Measurements from ENCODE around the gene HMG20B. TPM values are rescaled to one million over a fixed set of nuclear protein-coding genes. Genes with fewer than 3 reads are reported as not detected.

Gene HMG20B
- 149 TPM for total RNA-seq

DNA sequence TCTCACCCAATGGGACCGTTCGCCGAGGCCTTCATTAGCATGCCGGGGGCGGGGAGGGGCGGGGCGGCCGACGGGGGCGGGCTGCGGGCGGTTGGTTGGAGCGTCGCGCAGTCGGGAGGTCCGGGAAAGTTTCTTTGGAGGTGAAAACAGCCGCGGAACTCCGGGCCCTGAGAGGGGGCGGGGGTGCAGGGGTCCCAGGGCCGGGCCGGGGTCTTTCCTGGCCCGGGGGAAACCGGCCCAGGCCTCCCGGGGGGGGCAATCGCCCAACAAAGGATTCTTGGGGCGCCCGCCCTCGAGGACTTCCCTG, at the start of gene HMG20B:
TSS of gene HMG20B (plus strand) at position 90 of the 307 bp plus-strand sequence. CDS start 366 bp downstream, outside the sequence.
- peak within 1 kb of the TSS; percentile 66 to 69 for H3K27ac ChIP-seq
- peak within 1 kb of the TSS; percentile 89 to 92 for H3K4me3 ChIP-seq
- no peak for DNase-seq (ENCODE audit: low spot score in 2 of 2)
- intact Hi-C loops (cut with DNase I), result loop anchor here (1.0 to 5.0 kb wide), 4 partner anchors 16 to 66 kb away; partner anchors contain the start of genes FZR1, MFSD12 and TBXA2R
- H3K27me3 ChIP-seq, result no peaks in the 10 kb centered on the region
- H3K4me1 ChIP-seq, result peaks cover 8 to 21% of the 10 kb centered on the region in 2 donors
- peaks cover 0 to 6% of the 10 kb centered on the region in 2 donors for H3K36me3 ChIP-seq
- TF ChIP-seq, protein P1, sequence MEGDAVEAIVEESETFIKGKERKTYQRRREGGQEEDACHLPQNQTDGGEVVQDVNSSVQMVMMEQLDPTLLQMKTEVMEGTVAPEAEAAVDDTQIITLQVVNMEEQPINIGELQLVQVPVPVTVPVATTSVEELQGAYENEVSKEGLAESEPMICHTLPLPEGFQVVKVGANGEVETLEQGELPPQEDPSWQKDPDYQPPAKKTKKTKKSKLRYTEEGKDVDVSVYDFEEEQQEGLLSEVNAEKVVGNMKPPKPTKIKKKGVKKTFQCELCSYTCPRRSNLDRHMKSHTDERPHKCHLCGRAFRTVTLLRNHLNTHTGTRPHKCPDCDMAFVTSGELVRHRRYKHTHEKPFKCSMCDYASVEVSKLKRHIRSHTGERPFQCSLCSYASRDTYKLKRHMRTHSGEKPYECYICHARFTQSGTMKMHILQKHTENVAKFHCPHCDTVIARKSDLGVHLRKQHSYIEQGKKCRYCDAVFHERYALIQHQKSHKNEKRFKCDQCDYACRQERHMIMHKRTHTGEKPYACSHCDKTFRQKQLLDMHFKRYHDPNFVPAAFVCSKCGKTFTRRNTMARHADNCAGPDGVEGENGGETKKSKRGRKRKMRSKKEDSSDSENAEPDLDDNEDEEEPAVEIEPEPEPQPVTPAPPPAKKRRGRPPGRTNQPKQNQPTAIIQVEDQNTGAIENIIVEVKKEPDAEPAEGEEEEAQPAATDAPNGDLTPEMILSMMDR (IDR thresholded peaks at IDR 0.05), result no peak
- H3K9me3 ChIP-seq, result no peaks in the 10 kb centered on the region

DNA sequence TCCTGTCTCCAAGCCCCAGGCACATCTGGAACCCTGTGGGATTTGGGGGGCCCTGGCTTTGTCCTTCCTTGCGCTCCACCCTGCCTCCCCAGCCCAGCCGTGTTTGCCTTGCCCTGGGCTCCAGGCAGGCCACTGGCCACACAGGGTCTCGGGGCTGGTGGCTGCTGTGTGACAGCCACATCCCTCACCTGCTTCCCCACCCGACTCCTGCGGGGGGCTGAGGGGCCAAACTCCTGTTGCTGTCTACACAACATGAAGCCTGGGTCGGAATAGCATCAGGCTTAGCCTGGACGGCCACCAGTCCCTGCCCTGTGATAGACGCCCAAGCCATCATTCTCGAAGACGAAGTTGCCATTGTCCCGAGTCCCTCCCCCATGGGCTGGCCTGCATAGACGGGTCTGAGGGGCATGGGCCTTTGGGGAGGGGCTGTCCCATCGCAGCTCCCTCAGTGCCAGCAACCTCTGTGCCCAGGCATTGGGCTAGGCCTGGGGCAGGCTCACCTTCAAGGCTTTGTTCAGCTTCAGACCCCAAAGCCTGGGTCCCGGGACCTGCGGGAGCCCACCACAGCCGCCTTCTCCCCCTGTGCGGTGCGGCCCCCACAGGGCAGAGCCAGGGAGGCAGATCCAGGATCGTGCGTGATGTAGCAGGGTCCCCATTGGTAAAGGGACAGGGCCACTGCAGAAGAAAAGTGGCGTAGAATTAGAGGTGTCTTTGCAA, 49.2 kb upstream of the HMG20B start:
- Histone ChIP-seq H3K4me1 (no peaks in the 10 kb centered on the region), H3K36me3 (peaks cover 48 to 67% of the 10 kb centered on the region in 2 donors), H3K27ac (no peak overlapping the region), H3K27me3 (no peaks in the 10 kb centered on the region), H3K9me3 (no peaks in the 10 kb centered on the region), H3K4me3 (no peak overlapping the region)
- no peak for DNase-seq (ENCODE audit: low spot score in 2 of 2)
- intact Hi-C loops (cut with DNase I), result no loop called here
- TF ChIP-seq, protein P1 (IDR thresholded peaks at IDR 0.05), result no peak

DNA sequence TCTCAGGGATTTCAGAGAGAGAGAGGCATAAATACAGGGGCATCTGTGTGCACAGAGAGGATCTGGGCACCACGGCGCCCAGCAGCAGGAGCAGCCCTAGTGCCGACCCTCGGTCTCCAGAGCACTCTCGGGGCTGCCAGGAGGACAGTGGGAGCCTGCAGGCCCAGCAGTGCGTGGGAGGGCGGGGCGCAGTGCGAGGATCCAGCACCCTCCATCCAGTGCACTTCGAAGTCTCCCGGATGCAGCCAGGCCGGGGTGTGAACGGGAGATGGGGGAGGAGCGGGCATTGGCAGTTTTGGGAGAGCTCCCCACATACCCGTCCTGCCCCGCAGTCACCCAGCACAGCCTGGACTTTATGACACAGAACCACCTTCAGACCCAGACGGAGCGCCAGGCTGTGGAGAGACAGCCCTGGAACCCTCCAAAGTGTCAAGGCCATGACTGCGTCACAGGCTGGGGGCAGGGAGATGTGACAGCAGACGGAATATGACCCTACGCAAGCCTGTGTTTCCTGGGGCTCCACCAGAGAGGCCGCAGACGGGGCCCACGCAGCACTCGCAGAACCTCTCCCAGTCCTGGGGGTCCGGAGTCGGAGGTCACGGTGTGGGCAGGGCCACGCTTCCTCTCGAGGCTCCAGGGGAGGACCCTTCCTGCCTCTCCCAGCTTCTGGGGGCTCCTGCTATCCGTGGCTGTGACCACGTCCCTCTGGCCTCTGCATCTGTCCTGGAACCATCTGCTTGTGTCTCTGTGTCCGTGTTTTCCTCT, 48.5 kb upstream of the HMG20B start:
- intact Hi-C loops (cut with DNase I), result no loop called here
- H3K27me3 ChIP-seq, result no peaks in the 10 kb centered on the region
- H3K9me3 ChIP-seq, result no peaks in the 10 kb centered on the region
- H3K4me3 ChIP-seq, result no peak overlapping the region
- TF ChIP-seq, protein P1 (IDR thresholded peaks at IDR 0.05), result no peak
- peaks cover 48 to 66% of the 10 kb centered on the region in 2 donors for H3K36me3 ChIP-seq
- no peaks in the 10 kb centered on the region for H3K4me1 ChIP-seq
- no peak for DNase-seq (ENCODE audit: low spot score in 2 of 2)
- no peak overlapping the region for H3K27ac ChIP-seq

DNA sequence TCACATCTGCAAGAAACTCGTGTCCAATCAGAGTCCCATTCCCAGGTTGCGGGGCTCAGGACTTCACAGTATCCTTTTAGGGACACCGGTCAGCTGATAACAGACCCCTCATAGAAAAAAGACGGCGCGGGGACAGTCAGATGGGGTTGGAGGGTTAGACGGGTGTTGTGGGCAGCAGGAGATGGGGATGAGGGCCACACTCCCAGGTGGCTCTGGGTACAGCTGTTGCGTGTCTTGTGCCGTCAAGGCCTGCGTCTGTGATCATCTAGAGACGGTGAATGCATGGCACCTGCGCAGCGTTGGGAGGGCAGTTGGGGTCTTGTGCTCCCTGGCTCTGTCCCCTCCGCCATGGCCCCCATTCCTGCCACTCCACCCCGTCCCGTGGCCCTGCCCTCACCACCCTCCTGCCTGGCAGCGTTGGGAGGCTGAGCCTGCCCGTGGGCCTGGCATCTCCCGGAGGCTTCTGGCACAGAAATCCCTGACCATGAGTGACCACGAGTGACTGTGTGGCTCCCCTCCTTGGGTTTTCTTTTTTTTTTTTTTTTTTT, 47.8 kb upstream of the HMG20B start:
- H3K36me3 ChIP-seq, result peaks cover 48 to 61% of the 10 kb centered on the region in 2 donors

DNA sequence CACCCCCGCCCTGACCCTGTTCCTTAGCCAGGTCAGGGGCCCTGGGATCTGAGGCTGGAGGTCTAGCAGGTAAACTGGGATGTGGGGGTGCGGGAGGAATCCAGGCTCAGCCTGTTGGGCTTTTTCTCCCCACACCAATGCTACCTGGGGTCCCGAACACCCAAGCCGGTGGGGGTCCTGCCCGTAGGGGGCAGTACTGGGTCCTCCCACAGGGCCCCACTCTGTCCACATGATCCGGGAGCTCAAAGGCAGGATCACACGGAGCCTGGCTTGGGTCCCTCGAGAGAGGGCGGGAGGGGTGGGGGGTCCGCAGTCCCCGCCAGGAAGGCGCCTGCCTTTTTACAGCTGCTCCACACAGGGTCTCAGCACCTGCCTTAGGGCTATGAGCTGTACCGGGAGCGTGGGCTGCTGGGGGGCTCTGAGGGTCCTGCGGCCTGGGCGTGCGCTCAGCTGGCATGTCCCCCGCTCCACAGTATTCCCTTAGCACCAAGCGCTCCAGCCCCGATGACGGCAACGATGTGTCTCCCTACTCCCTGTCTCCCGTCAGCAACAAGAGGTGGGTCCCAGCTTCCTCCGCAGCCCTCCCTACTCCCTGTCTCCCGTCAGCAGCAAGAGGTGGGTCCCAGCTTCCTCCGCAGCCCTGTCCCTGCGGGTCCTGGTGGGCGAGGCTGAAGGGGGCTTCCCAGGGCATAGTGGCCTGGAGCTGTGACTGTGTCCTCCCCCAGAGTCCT, 46.1 kb upstream of the HMG20B start:
- no peaks in the 10 kb centered on the region for H3K27me3 ChIP-seq
- H3K27ac ChIP-seq, result no peak overlapping the region
- TF ChIP-seq, protein P1 (IDR thresholded peaks at IDR 0.05), result no peak
- intact Hi-C loops (cut with DNase I), result no loop called here
- no peak for DNase-seq (ENCODE audit: low spot score in 2 of 2)
- H3K4me3 ChIP-seq, result no peak overlapping the region
- H3K4me1 ChIP-seq, result no peaks in the 10 kb centered on the region
- H3K9me3 ChIP-seq, result no peaks in the 10 kb centered on the region
- H3K36me3 ChIP-seq, result peaks cover 58 to 67% of the 10 kb centered on the region in 2 donors

More for the DNA sequence above, 47.8 kb upstream of the HMG20B start:
- no peak overlapping the region for H3K4me3 ChIP-seq
- no peaks in the 10 kb centered on the region for H3K9me3 ChIP-seq
- no peaks in the 10 kb centered on the region for H3K4me1 ChIP-seq
- DNase-seq (ENCODE audit: low spot score in 2 of 2), result no peak
- intact Hi-C loops (cut with DNase I), result no loop called here
- no peak overlapping the region for H3K27ac ChIP-seq
- H3K27me3 ChIP-seq, result no peaks in the 10 kb centered on the region
- TF ChIP-seq, protein P1 (IDR thresholded peaks at IDR 0.05), result no peak
